ENCODE results near the gene RANBP3.

- TF ChIP-seq ZNF626 (tag by site-specific recombination; IDR thresholded peaks at IDR 0.05): no peak
- TF ChIP-seq, protein P1, sequence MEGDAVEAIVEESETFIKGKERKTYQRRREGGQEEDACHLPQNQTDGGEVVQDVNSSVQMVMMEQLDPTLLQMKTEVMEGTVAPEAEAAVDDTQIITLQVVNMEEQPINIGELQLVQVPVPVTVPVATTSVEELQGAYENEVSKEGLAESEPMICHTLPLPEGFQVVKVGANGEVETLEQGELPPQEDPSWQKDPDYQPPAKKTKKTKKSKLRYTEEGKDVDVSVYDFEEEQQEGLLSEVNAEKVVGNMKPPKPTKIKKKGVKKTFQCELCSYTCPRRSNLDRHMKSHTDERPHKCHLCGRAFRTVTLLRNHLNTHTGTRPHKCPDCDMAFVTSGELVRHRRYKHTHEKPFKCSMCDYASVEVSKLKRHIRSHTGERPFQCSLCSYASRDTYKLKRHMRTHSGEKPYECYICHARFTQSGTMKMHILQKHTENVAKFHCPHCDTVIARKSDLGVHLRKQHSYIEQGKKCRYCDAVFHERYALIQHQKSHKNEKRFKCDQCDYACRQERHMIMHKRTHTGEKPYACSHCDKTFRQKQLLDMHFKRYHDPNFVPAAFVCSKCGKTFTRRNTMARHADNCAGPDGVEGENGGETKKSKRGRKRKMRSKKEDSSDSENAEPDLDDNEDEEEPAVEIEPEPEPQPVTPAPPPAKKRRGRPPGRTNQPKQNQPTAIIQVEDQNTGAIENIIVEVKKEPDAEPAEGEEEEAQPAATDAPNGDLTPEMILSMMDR (tag by site-specific recombination; IDR thresholded peaks at IDR 0.05): no peak
- TF ChIP-seq ZNF791 (tag by site-specific recombination; IDR thresholded peaks at IDR 0.05): no peak
- no peak for TF ChIP-seq ZNF184 (tag by site-specific recombination; IDR thresholded peaks at IDR 0.05)
- TF ChIP-seq REST (tag by site-specific recombination; IDR thresholded peaks at IDR 0.05): no peak
- no peak for TF ChIP-seq RBAK (tag by site-specific recombination; IDR thresholded peaks at IDR 0.05)
- TF ChIP-seq ZNF426 (tag by site-specific recombination; IDR thresholded peaks at IDR 0.05): no peak
- TF ChIP-seq, protein P2, sequence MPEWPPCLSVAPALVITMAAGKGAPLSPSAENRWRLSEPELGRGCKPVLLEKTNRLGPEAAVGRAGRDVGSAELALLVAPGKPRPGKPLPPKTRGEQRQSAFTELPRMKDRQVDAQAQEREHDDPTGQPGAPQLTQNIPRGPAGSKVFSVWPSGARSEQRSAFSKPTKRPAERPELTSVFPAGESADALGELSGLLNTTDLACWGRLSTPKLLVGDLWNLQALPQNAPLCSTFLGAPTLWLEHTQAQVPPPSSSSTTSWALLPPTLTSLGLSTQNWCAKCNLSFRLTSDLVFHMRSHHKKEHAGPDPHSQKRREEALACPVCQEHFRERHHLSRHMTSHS (tag by site-specific recombination; IDR thresholded peaks at IDR 0.05): no peak
- TF ChIP-seq ZNF701 (tag by site-specific recombination; IDR thresholded peaks at IDR 0.05): no peak
These were observed 12.4 kb upstream of the RANBP3 start for GRCh38 chr19:5990289-5990797.
